Hepatocyte (in vitro differentiated cells): ENCODE data around the gene CBLL1. TPM values are rescaled to one million over a fixed set of nuclear protein-coding genes. Genes with fewer than 3 reads are reported as not detected.
A peak's percentile ranks its signal among the peaks of the same experiment; 100 is the strongest.

Experiments
- DNase-seq: peaks from one replicate; pipeline ENCODE4 v3.0.0-alpha.2; 2016; ENCODE audit warnings: low spot score
- H2AFZ ChIP-seq: fragments of 200-600 bp; sonication (generic); 2 replicates; pipeline ENCODE4 v1.6.0; 2016; ENCODE audit warnings: antibody characterized with exemption, mild to moderate bottlenecking
- H3K27ac ChIP-seq: fragments of 200-600 bp; sonication (generic); 2 replicates; pipeline ENCODE4 v1.5.1; 2016; ENCODE audit warnings: mild to moderate bottlenecking
- H3K27me3 ChIP-seq: fragments of 200-600 bp; sonication (generic); 2 replicates; pipeline ENCODE4 v1.6.1; 2016
- H3K36me3 ChIP-seq: fragments of 200-600 bp; sonication (generic); replicated peaks from 2 replicates; pipeline ENCODE4 v1.5.1; 2016; ENCODE audit warnings: low read depth; ENCODE audit not compliant: insufficient read depth
- H3K4me1 ChIP-seq: fragments of 200-600 bp; sonication (generic); 2 replicates; pipeline ENCODE4 v1.5.1; 2016; ENCODE audit warnings: mild to moderate bottlenecking, moderate library complexity; ENCODE audit not compliant: insufficient read depth
- H3K4me2 ChIP-seq: fragments of 200-600 bp; sonication (generic); 2 replicates; pipeline ENCODE4 v1.6.0; 2016
- H3K4me3 ChIP-seq: fragments of 200-600 bp; sonication (generic); 2 replicates; pipeline ENCODE4 v1.5.1; 2016; ENCODE audit warnings: mild to moderate bottlenecking
- H3K79me2 ChIP-seq: fragments of 200-600 bp; sonication (generic); 2 replicates; pipeline ENCODE4 v1.6.0; 2017; ENCODE audit warnings: mild to moderate bottlenecking
- H3K9me2 ChIP-seq: fragments of 200-600 bp; sonication (generic); replicated peaks from 2 replicates; pipeline ENCODE4 v1.6.0; 2017; ENCODE audit warnings: mild to moderate bottlenecking; ENCODE audit not compliant: insufficient read depth
- H3K9me3 ChIP-seq: fragments of 200-600 bp; sonication (generic); 2 replicates; pipeline ENCODE4 v1.5.1; 2016; ENCODE audit warnings: low read depth, mild to moderate bottlenecking
- H4K20me1 ChIP-seq: fragments of 200-600 bp; sonication (generic); 2 replicates; pipeline ENCODE4 v1.6.0; 2016; ENCODE audit warnings: mild to moderate bottlenecking; ENCODE audit not compliant: insufficient read depth, poor library complexity, severe bottlenecking
- EZH2 ChIP-seq: fragments of 200-600 bp; sonication (generic); IDR thresholded peaks from 2 replicates; pipeline ENCODE4 v1.6.1; 2016; ENCODE audit warnings: antibody characterized with exemption, mild to moderate bottlenecking, borderline replicate concordance
- EZH2phosphoT487 ChIP-seq: fragments of 200-600 bp; sonication (generic); IDR thresholded peaks from one replicate; pipeline ENCODE4 v1.6.1; 2018; ENCODE audit warnings: antibody characterized with exemption, mild to moderate bottlenecking, low read depth, moderate library complexity; ENCODE audit not compliant: unreplicated experiment, severe bottlenecking
- WGBS: methylation state at CpG from one replicate; pipeline ENCODE4 v1.1.6; 2016; ENCODE audit warnings: low lambda C conversion rate; ENCODE audit errors: missing lambda C conversion rate; 5-methylcytosine and 5-hydroxymethylcytosine counted together
- polyA plus RNA-seq: library from polyadenylated mRNA; unstranded; fragments of >200 nt; fragmentation: Nextera tagmentation; extraction: Ambion mirVana; gene quantifications from 2 replicates; pipeline ENCODE4 v1.2.1, GENCODE V29; 2016
- total RNA-seq: library from RNA; depleted of rRNA; stranded (reverse); fragments of >200 nt; gene quantifications from 2 replicates; pipeline ENCODE4 v1.2.3, GENCODE V29; 2014
- TF ChIP-seq, protein P1 (sequence below): fragments of 200-600 bp; sonication (generic); IDR thresholded peaks from 2 replicates; pipeline ENCODE4 v1.5.1; 2016; ENCODE audit warnings: antibody characterized with exemption, mild to moderate bottlenecking; ENCODE audit not compliant: poor library complexity

Gene CBLL1, protein sequence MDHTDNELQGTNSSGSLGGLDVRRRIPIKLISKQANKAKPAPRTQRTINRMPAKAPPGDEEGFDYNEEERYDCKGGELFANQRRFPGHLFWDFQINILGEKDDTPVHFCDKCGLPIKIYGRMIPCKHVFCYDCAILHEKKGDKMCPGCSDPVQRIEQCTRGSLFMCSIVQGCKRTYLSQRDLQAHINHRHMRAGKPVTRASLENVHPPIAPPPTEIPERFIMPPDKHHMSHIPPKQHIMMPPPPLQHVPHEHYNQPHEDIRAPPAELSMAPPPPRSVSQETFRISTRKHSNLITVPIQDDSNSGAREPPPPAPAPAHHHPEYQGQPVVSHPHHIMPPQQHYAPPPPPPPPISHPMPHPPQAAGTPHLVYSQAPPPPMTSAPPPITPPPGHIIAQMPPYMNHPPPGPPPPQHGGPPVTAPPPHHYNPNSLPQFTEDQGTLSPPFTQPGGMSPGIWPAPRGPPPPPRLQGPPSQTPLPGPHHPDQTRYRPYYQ
- total RNA-seq: 17.3 and 18.6 TPM in 2 replicates
- 12.5 and 15.2 TPM in 2 replicates for polyA plus RNA-seq

DNA sequence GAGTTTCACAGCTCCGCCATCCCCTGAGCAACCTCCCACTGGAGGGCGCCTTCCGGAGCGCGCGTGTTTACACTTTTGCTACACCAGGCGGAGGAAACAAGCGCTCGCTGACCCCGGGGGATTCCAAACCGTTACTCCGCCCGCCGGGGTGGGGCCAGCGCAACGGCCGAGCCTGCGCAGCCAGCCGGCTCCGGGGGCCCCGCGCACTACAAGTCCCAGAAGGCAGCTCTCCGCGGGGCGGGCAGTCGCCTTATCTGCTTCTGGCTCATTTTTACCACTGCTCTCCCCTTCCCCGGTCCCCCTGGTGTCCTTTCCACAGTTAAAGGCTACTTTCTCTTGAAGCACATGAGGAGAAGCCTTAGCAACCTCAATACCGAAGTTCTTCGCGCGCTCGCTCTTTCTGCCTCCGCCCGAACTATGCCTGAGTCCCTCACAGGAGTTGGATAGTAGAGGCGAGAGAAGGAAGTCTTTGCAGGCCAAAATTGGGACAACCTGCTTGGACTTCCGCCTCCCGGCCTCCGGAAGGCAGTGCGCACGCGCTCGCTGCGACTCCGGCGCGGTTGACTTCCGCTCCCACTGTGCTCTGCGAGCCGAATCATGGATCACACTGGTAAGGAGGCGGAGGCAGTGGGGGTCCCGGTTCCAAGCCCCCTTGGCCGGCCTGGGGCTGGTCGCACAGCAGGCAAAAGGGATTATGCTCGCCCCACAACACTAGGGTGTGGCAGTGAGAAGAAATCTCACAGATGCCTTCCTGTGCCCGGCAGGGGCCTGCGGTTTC is at the start of gene CBLL1:
CBLL1 (plus strand) TSS at position 576 of the 778 bp plus-strand sequence; CDS start at position 598, 22 bp downstream.
- H4K20me1 ChIP-seq: peaks cover 26% of the 10 kb centered on the region
- peak; percentile 98 for DNase-seq
- H2AFZ ChIP-seq: peak within 1 kb of the TSS; percentile 97
- no peaks in the 10 kb centered on the region for H3K27me3 ChIP-seq
- H3K9me2 ChIP-seq: no peaks in the 10 kb centered on the region
- peak within 1 kb of the TSS; percentile 99 for H3K27ac ChIP-seq
- H3K4me2 ChIP-seq: peak within 1 kb of the TSS; percentile 84
- no peak for TF ChIP-seq EZH2phosphoT487
- TF ChIP-seq, protein P1, sequence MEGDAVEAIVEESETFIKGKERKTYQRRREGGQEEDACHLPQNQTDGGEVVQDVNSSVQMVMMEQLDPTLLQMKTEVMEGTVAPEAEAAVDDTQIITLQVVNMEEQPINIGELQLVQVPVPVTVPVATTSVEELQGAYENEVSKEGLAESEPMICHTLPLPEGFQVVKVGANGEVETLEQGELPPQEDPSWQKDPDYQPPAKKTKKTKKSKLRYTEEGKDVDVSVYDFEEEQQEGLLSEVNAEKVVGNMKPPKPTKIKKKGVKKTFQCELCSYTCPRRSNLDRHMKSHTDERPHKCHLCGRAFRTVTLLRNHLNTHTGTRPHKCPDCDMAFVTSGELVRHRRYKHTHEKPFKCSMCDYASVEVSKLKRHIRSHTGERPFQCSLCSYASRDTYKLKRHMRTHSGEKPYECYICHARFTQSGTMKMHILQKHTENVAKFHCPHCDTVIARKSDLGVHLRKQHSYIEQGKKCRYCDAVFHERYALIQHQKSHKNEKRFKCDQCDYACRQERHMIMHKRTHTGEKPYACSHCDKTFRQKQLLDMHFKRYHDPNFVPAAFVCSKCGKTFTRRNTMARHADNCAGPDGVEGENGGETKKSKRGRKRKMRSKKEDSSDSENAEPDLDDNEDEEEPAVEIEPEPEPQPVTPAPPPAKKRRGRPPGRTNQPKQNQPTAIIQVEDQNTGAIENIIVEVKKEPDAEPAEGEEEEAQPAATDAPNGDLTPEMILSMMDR: peak; percentile 86
- peaks cover 19% of the 10 kb centered on the region for H3K4me1 ChIP-seq
- no peaks in the 10 kb centered on the region for H3K36me3 ChIP-seq
- no peaks in the 10 kb centered on the region for H3K9me3 ChIP-seq
- peak within 1 kb of the TSS; percentile 79 for H3K4me3 ChIP-seq
- WGBS: under 1% methylated on average over 56 of the region's 56 CpGs
- peaks cover 48% of the 10 kb centered on the region for H3K79me2 ChIP-seq

DNA sequence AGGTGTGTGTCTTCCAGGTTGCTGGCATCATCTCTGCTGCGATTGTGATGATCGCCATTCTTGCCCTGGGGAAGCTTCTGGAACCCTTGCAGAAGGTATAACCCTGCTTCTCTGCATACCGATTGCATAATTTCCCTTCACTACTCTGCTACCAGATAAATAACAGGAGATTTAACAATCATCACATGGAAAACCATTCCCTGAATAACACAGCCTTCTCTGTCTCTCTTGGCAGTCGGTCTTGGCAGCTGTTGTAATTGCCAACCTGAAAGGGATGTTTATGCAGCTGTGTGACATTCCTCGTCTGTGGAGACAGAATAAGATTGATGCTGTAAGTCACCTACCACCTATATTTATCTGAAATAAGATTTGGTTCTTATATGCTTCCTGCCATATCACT is 49.6 kb upstream of the CBLL1 start:
- WGBS: 79% methylated on average over 5 of the region's 5 CpGs
- TF ChIP-seq EZH2: no peak
- TF ChIP-seq, protein P1: no peak
- TF ChIP-seq EZH2phosphoT487: no peak
- no peak overlapping the region for H2AFZ ChIP-seq

DNA sequence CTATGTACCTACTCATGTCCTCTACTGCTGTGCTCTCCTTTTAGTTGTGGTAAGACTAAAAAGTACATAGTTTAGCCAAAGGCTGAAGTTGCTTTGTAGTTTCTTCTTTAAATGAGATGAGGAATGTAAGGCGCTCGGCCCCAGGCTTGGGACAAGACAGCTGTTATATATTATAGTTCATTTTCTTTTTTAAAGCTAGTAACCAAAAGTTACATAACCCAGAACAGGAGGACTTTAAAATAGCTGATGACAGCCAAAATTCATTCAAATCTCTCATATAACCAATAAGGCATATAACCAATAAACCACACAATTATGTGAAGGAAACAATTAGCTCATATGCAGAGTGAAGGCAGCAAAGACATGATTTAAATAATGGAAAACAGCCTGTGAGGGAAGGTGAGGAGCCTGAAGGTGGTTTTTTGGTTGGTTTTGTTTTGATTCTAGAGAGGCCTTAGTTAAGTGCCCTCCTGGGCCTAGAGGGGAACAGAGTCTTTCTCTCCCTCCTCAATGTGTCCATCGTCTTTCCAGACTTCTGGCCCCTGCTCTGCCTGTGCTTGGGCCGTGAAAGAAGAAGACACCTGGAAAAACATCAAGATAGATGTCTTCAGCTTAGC is 47.5 kb upstream of the CBLL1 start:
- H3K4me2 ChIP-seq: no peak overlapping the region
- TF ChIP-seq EZH2phosphoT487 (no peak), EZH2 (no peak)
- TF ChIP-seq, protein P1: no peak
- H3K36me3 ChIP-seq: no peaks in the 10 kb centered on the region
- DNase-seq: no peak
- H3K9me2 ChIP-seq: no peaks in the 10 kb centered on the region
- H3K4me1 ChIP-seq: no peaks in the 10 kb centered on the region
- no peaks in the 10 kb centered on the region for H4K20me1 ChIP-seq
- H3K79me2 ChIP-seq: no peaks in the 10 kb centered on the region
- WGBS: 86% methylated on average over 4 of the region's 4 CpGs
- H3K9me3 ChIP-seq: no peaks in the 10 kb centered on the region
- H2AFZ ChIP-seq: no peak overlapping the region
- no peak overlapping the region for H3K4me3 ChIP-seq
- peaks cover 35% of the 10 kb centered on the region for H3K27me3 ChIP-seq
- no peak overlapping the region for H3K27ac ChIP-seq

More for the DNA sequence above, 49.6 kb upstream of the CBLL1 start:
- Histone ChIP-seq H4K20me1 (no peaks in the 10 kb centered on the region), H3K9me3 (no peaks in the 10 kb centered on the region), H3K27me3 (peaks cover 22% of the 10 kb centered on the region), H3K4me2 (no peak overlapping the region), H3K36me3 (no peaks in the 10 kb centered on the region), H3K9me2 (no peaks in the 10 kb centered on the region), H3K27ac (no peak overlapping the region), H3K4me3 (no peak overlapping the region), H3K79me2 (no peaks in the 10 kb centered on the region), H3K4me1 (no peaks in the 10 kb centered on the region)
- no peak for DNase-seq
